Naive thymus-derived CD4-positive, alpha-beta T cell (primary cell): ENCODE data around the gene MORN5. TPM values are rescaled to one million over a fixed set of nuclear protein-coding genes. Genes with fewer than 3 reads are reported as not detected.

Experiments
- ATAC-seq: fragments of 150-1000 bp; cut with Tn5 transposase; 2 replicates; pipeline ENCODE4 v1.10.0; 2021; ENCODE audit warnings: mild to moderate bottlenecking, moderate library complexity
- CTCF ChIA-PET: fragments of 350-600 bp; sonication (Branson Sonifier 250); formaldehyde crosslinking; loops from one replicate; lab custom pipeline; 2021; ENCODE audit warnings: antibody characterized with exemption; lab: Charles Lee
- POLR2A ChIA-PET: fragments of 350-600 bp; sonication (Branson Sonifier 250); formaldehyde crosslinking; loops from one replicate; lab custom pipeline; 2021; ENCODE audit warnings: antibody characterized with exemption, inconsistent platforms; lab: Charles Lee
- DNase-seq, 9 donors: peaks; one replicate each; pipeline versions ENCODE4 v3.0.0 to v3.0.0-alpha.2; 2020 to 2022; ENCODE audit warnings: mixed read lengths in 1 of 9
- H3K27ac ChIP-seq: one replicate; pipeline ENCODE4 v1.7.0; 2013; ENCODE audit warnings: mild to moderate bottlenecking, low read depth, low read length, moderate library complexity
- H3K27me3 ChIP-seq, 2 donors: one replicate each; pipeline ENCODE4 v1.7.0; 2013; ENCODE audit warnings: low read length in 2 of 2, mild to moderate bottlenecking in 2 of 2, moderate library complexity in 2 of 2; ENCODE audit not compliant: control insufficient read depth in 2 of 2, insufficient read depth in 2 of 2
- H3K36me3 ChIP-seq, 3 experiments: 1 replicate in 2 of 3; 2 replicates in 1 of 3; pipeline ENCODE4 v1.7.0; 2013; ENCODE audit warnings: low read length in 3 of 3, mild to moderate bottlenecking in 3 of 3, moderate library complexity in 1 of 3; ENCODE audit not compliant: insufficient read depth in 3 of 3, control insufficient read depth in 2 of 3
- H3K4me1 ChIP-seq, 2 donors: one replicate each; pipeline ENCODE4 v1.7.0; 2013; ENCODE audit warnings: low read length in 2 of 2, mild to moderate bottlenecking in 2 of 2, moderate library complexity in 1 of 2; ENCODE audit not compliant: control insufficient read depth in 2 of 2, insufficient read depth in 2 of 2
- H3K4me3 ChIP-seq: 2 replicates; pipeline ENCODE4 v1.7.0; 2013; ENCODE audit warnings: mild to moderate bottlenecking, low read length
- H3K9me3 ChIP-seq, 3 experiments: 1 replicate in 2 of 3; 2 replicates in 1 of 3; pipeline ENCODE4 v1.7.0; 2013; ENCODE audit warnings: low read length in 3 of 3; ENCODE audit not compliant: control insufficient read depth in 2 of 3
- H3K27ac Mint-ChIP-seq, 9 donors: one replicate each; pipeline ENCODE4 v1.8.0; 2020 to 2022; ENCODE audit warnings: mixed read lengths in 9 of 9, mild to moderate bottlenecking in 8 of 9, moderate library complexity in 5 of 9, inconsistent platforms in 2 of 9
- H3K27me3 Mint-ChIP-seq, 5 donors: one replicate each; pipeline ENCODE4 v1.8.0; 2021 to 2022; ENCODE audit warnings: mixed read lengths in 5 of 5, mild to moderate bottlenecking in 1 of 5
- H3K36me3 Mint-ChIP-seq, 5 donors: one replicate each; pipeline ENCODE4 v1.8.0; 2020 to 2022; ENCODE audit warnings: mixed read lengths in 5 of 5, mild to moderate bottlenecking in 3 of 5, inconsistent platforms in 1 of 5
- H3K4me1 Mint-ChIP-seq, 7 donors: one replicate each; pipeline ENCODE4 v1.8.0; 2020 to 2022; ENCODE audit warnings: mixed read lengths in 7 of 7, mild to moderate bottlenecking in 3 of 7, inconsistent platforms in 1 of 7
- H3K4me3 Mint-ChIP-seq, 10 donors: one replicate each; pipeline ENCODE4 v1.8.0; 2020 to 2022; ENCODE audit warnings: mild to moderate bottlenecking in 10 of 10, mixed read lengths in 10 of 10, moderate library complexity in 6 of 10, inconsistent platforms in 2 of 10
- H3K9me3 Mint-ChIP-seq, 11 donors: one replicate each; pipeline ENCODE4 v1.8.0; 2020 to 2022; ENCODE audit warnings: mixed read lengths in 11 of 11, mild to moderate bottlenecking in 4 of 11, inconsistent platforms in 1 of 11, moderate library complexity in 1 of 11
- intact Hi-C, 2 donors: fragments of 100-400 bp; cut with micrococcal nuclease; formaldehyde crosslinking; loops; one replicate each; pipeline ENCODE4 v1.15.1; 2023
- polyA plus RNA-seq, 2 donors: library from polyadenylated mRNA; unstranded; fragments of 300-500 nt; fragmentation: Illumina TruSeq; gene quantifications; one replicate each; pipeline ENCODE4 v1.2.3, GENCODE V29; 2021
- total RNA-seq, 6 experiments: library from RNA in 5 of 6; stranded (reverse) in 5 of 6; gene quantifications; 1 replicate in 5 of 6; 2 replicates in 1 of 6; pipeline ENCODE4 v1.2.3 and lab custom pipeline; 2021 to 2026

The MORN5 gene
- total and polyA plus RNA-seq, 7 experiments from 2014 or later, result not detected

GRCh38 chr9:122168356-122168755 is 8.6 kb downstream of the MORN5 start:
- POLR2A ChIA-PET, result no interaction called here
- Mint-ChIP-seq H3K4me3 (no peak overlapping the region), H3K36me3 (peaks cover 0 to 10% (median 0%) of the 10 kb centered on the region in 5 donors), H3K4me1 (no peaks in the 10 kb centered on the region), H3K27me3 (peaks cover 33 to 54% (median 49%) of the 10 kb centered on the region in 5 donors), H3K27ac (no peak overlapping the region), H3K9me3 (peaks cover 0 to 4% (median 0%) of the 10 kb centered on the region in 11 donors)
- intact Hi-C loops, result no loop called here
- Histone ChIP-seq H3K27ac (no peak overlapping the region), H3K9me3 (no peaks in the 10 kb centered on the region), H3K4me1 (no peaks in the 10 kb centered on the region), H3K4me3 (no peak overlapping the region), H3K36me3 (no peaks in the 10 kb centered on the region), H3K27me3 (no peaks in the 10 kb centered on the region)
- DNase-seq, result no peak
- no peak for ATAC-seq
- CTCF ChIA-PET, result no interaction called here

- Mint-ChIP-seq H3K9me3 (peaks cover 0 to 1% (median 0%) of the 10 kb centered on the region in 11 donors), H3K36me3 (peaks cover 0 to 6% (median 0%) of the 10 kb centered on the region in 5 donors), H3K27me3 (peaks cover 23 to 65% (median 52%) of the 10 kb centered on the region in 5 donors), H3K4me1 (no peaks in the 10 kb centered on the region), H3K4me3 (no peak overlapping the region), H3K27ac (no peak overlapping the region)
- DNase-seq (no peak), ATAC-seq (no peak)
- Histone ChIP-seq H3K4me1 (no peaks in the 10 kb centered on the region), H3K27ac (no peak overlapping the region), H3K36me3 (no peaks in the 10 kb centered on the region), H3K27me3 (no peaks in the 10 kb centered on the region), H3K4me3 (no peak overlapping the region), H3K9me3 (no peaks in the 10 kb centered on the region)
- intact Hi-C loops, result no loop called here
- CTCF ChIA-PET, result no interaction called here
- POLR2A ChIA-PET, result no interaction called here
These were observed 12.4 kb downstream of the MORN5 start for GRCh38 chr9:122172131-122172530.

- ChIA-PET POLR2A (no interaction called here), CTCF (no interaction called here)
- Mint-ChIP-seq H3K27me3 (peaks cover 17 to 57% (median 43%) of the 10 kb centered on the region in 5 donors), H3K4me3 (no peak overlapping the region), H3K9me3 (peaks cover 0 to 1% (median 0%) of the 10 kb centered on the region in 11 donors), H3K36me3 (peaks cover 0 to 3% (median 0%) of the 10 kb centered on the region in 5 donors), H3K27ac (no peak overlapping the region), H3K4me1 (no peaks in the 10 kb centered on the region)
- Histone ChIP-seq H3K36me3 (no peaks in the 10 kb centered on the region), H3K27me3 (no peaks in the 10 kb centered on the region), H3K9me3 (no peaks in the 10 kb centered on the region), H3K27ac (no peak overlapping the region), H3K4me3 (no peak overlapping the region), H3K4me1 (no peaks in the 10 kb centered on the region)
- ATAC-seq (no peak), DNase-seq (no peak)
- intact Hi-C loops, result no loop called here
These were observed 14.0 kb downstream of the MORN5 start for GRCh38 chr9:122173670-122174069.

GRCh38 chr9:122176916-122177315 is 17.2 kb downstream of the MORN5 start:
- Mint-ChIP-seq H3K4me1 (no peaks in the 10 kb centered on the region), H3K36me3 (peaks cover 0 to 3% (median 0%) of the 10 kb centered on the region in 5 donors), H3K4me3 (no peak overlapping the region), H3K9me3 (peaks cover 0 to 1% (median 0%) of the 10 kb centered on the region in 11 donors), H3K27ac (no peak overlapping the region), H3K27me3 (peaks cover 12 to 40% (median 27%) of the 10 kb centered on the region in 5 donors)
- Histone ChIP-seq H3K9me3 (no peaks in the 10 kb centered on the region), H3K4me3 (no peak overlapping the region), H3K27ac (no peak overlapping the region), H3K36me3 (no peaks in the 10 kb centered on the region), H3K4me1 (no peaks in the 10 kb centered on the region), H3K27me3 (no peaks in the 10 kb centered on the region)
- CTCF ChIA-PET, result no interaction called here
- intact Hi-C loops, result no loop called here
- ATAC-seq (no peak), DNase-seq (no peak)
- POLR2A ChIA-PET, result no interaction called here

- Mint-ChIP-seq H3K4me3 (no peak overlapping the region), H3K27me3 (peaks cover 9 to 24% (median 20%) of the 10 kb centered on the region in 5 donors)
- intact Hi-C loops, result no loop called here
These were observed 19.5 kb downstream of the MORN5 start for GRCh38 chr9:122179054-122179689.

GRCh38 chr9:122179690-122180074 is 20.0 kb downstream of the MORN5 start:
- Mint-ChIP-seq H3K27me3 (peaks cover 9 to 22% (median 15%) of the 10 kb centered on the region in 5 donors), H3K4me3 (no peak overlapping the region), H3K36me3 (no peaks in the 10 kb centered on the region), H3K27ac (no peak overlapping the region), H3K4me1 (no peaks in the 10 kb centered on the region), H3K9me3 (peaks cover 0 to 1% (median 0%) of the 10 kb centered on the region in 11 donors)
- Histone ChIP-seq H3K27ac (no peak overlapping the region), H3K4me1 (no peaks in the 10 kb centered on the region), H3K27me3 (no peaks in the 10 kb centered on the region), H3K9me3 (no peaks in the 10 kb centered on the region), H3K36me3 (no peaks in the 10 kb centered on the region), H3K4me3 (no peak overlapping the region)
- DNase-seq (no peak), ATAC-seq (no peak)
- ChIA-PET POLR2A (no interaction called here), CTCF (no interaction called here)
- intact Hi-C loops, result no loop called here

More at GRCh38 chr9:122179054-122179689, 19.5 kb downstream of the MORN5 start:
- ATAC-seq, result no peak
- CTCF ChIA-PET, result no interaction called here
- Histone ChIP-seq H3K4me3 (no peak overlapping the region), H3K4me1 (no peaks in the 10 kb centered on the region), H3K27me3 (no peaks in the 10 kb centered on the region), H3K27ac (no peak overlapping the region), H3K36me3 (no peaks in the 10 kb centered on the region), H3K9me3 (no peaks in the 10 kb centered on the region)
- POLR2A ChIA-PET, result no interaction called here
- Mint-ChIP-seq H3K27ac (no peak overlapping the region), H3K36me3 (no peaks in the 10 kb centered on the region), H3K4me1 (no peaks in the 10 kb centered on the region), H3K9me3 (peaks cover 0 to 1% (median 0%) of the 10 kb centered on the region in 11 donors)
- DNase-seq, result no peak

- intact Hi-C loops, result no loop called here
- H3K27me3 Mint-ChIP-seq, result peaks cover 9 to 15% (median 10%) of the 10 kb centered on the region in 5 donors
- ChIA-PET POLR2A (no interaction called here), CTCF (no interaction called here)
- no peak overlapping the region for H3K27ac Mint-ChIP-seq
- no peaks in the 10 kb centered on the region for H3K4me1 ChIP-seq
- H3K4me3 Mint-ChIP-seq, result no peak overlapping the region
- ATAC-seq, result no peak
- DNase-seq, result no peak
- no peaks in the 10 kb centered on the region for H3K36me3 ChIP-seq
- no peaks in the 10 kb centered on the region for H3K27me3 ChIP-seq
- no peak overlapping the region for H3K4me3 ChIP-seq
- H3K4me1 Mint-ChIP-seq, result no peaks in the 10 kb centered on the region
- no peak overlapping the region for H3K27ac ChIP-seq
- no peaks in the 10 kb centered on the region for H3K36me3 Mint-ChIP-seq
- no peaks in the 10 kb centered on the region for H3K9me3 ChIP-seq
- peaks cover 0 to 1% (median 0%) of the 10 kb centered on the region in 11 donors for H3K9me3 Mint-ChIP-seq
These were observed 20.9 kb downstream of the MORN5 start for GRCh38 chr9:122180633-122181032.
